ENCODE results near the gene TSEN2.

Gene TSEN2

DNA sequence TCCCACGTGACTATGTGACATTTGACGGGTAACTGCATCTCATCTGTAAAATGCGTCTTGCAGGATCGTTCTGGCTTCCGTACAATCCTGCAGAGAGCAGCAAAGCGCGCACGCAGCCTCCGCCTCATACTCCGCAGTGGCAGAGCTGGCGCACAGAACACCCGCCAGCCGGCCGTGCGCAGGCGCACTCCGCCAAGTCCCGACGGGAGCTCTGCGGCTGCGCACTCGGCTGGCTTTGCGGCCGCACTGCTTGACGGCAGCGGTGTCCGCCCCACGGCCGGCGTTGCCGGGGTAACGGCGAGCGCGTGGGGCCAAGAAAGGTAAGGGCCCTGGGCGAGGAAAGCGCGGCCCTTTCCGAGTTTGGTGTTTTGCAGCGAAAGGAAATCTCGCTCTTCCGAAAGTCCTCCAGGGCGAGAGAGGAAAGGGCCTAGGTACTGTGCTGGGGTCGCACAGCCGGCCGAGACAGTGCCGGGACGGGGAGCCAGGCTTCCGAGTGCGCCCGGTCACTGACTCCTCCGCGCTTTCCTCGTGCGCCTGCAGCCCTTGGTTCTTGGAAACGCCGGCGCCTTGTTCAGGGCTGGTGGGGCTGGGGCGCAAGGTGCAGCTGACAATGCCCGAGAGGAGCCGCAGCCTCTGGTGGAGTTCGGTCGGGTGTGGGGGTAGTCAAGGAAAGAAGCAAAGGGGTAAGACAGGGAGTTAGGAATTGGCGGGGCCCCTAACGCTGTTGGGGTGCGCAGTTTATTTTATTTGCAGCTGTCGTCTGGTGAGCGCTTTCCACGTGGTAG lies at the start of gene TSEN2:
TSS of gene TSEN2 (plus strand) at position 283 of the 785 bp plus-strand sequence. CDS start 5,321 bp downstream, outside the sequence.
- peaks cover 22% of the 10 kb centered on the region for H3K4me1 Mint-ChIP-seq (ENCODE audit: low read depth)
- no peaks in the 10 kb centered on the region for H3K9me3 Mint-ChIP-seq
- peak within 1 kb of the TSS; percentile 91 for H3K27ac Mint-ChIP-seq

DNA sequence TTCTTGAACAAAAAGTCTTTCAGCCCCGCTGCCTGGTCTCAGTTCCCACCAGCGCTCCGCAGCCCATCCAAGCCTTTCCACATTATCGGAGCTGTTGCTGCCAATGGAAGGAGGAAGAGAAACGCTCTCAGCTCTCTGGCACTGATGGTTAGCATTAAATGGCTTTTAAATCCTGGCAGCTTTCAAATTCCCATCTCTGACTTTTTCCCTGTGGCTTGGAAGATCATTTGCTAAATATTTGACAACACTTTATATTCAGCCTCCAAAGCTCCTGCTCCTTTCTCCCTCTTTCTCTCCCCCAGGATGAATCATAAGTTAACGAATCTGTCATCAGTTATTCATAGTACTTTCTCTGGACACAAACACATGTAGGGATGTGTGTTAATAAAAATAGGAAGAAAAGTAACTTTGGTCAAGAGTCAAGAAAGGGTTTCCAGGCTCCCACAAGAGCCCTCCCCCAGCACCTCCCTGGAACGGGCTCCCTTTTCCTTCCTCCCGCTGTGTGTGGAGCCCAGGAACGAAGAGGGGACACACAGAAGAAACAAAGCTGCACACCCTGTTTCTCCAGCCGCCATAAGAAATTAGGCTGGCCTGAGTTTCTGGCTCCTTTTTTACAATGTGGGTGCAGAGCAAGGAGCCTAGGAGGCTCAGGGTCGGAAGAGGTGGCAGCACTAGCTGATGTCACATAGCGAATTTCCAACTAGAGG lies 47.6 kb upstream of the TSEN2 start:
- Mint-ChIP-seq H3K4me1 (ENCODE audit: low read depth) (no peaks in the 10 kb centered on the region), H3K27me3 (ENCODE audit: low read depth) (peaks cover 14% of the 10 kb centered on the region), H3K27ac (no peak overlapping the region), H3K4me3 (no peak overlapping the region), H3K36me3 (ENCODE audit: low read depth) (no peaks in the 10 kb centered on the region), H3K9me3 (no peaks in the 10 kb centered on the region)

More for the DNA sequence above, at the start of gene TSEN2:
- no peaks in the 10 kb centered on the region for H3K27me3 Mint-ChIP-seq (ENCODE audit: low read depth)
- H3K4me3 Mint-ChIP-seq: peak within 1 kb of the TSS; percentile 95
- H3K36me3 Mint-ChIP-seq (ENCODE audit: low read depth): no peaks in the 10 kb centered on the region

DNA sequence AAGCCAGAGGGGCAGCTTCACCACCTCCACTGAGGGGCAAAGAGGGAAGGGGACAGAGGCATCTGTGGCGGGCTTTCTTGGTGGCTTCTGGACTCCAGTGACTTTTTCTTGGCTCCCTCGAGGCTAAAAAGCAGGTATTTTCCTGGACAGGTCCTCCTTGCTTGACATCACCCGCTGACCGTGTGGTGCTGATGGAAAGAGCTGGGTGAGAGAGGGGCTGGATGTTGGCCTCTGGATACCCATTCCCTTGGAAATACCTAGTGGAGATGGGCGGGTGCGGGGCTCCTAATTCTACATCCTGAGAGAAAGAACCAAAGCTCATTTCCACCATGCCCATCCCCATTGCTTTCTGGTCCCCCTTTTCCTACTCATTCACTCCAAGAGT lies 47.1 kb upstream of the TSEN2 start:
- Mint-ChIP-seq H3K27me3 (ENCODE audit: low read depth) (peaks cover 14% of the 10 kb centered on the region), H3K36me3 (ENCODE audit: low read depth) (no peaks in the 10 kb centered on the region), H3K4me1 (ENCODE audit: low read depth) (no peaks in the 10 kb centered on the region), H3K27ac (no peak overlapping the region), H3K9me3 (no peaks in the 10 kb centered on the region), H3K4me3 (no peak overlapping the region)

DNA sequence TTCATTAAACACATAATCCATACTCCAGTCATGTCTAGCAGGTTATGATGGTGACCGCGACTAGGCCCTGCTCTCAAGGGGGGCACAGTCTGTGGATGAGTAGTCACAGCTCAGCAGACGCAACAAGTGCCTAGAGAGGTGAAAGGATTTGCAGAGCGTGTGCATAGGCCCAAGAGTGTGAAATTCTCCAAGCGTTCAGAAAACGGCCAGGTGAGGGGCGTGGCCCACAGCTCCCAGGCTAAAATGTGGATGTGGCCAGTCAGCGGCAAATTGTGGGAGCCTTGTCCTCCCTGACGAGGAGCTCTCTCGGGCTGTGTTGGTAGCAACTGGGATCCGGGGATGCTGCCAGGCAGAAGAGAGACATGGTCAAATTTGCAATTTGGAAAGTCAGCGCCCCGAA lies 46.4 kb upstream of the TSEN2 start:
- H3K4me3 Mint-ChIP-seq: no peak overlapping the region
- H3K9me3 Mint-ChIP-seq: no peaks in the 10 kb centered on the region
- H3K27me3 Mint-ChIP-seq (ENCODE audit: low read depth): peaks cover 13% of the 10 kb centered on the region
- no peaks in the 10 kb centered on the region for H3K36me3 Mint-ChIP-seq (ENCODE audit: low read depth)
- no peak overlapping the region for H3K27ac Mint-ChIP-seq
- H3K4me1 Mint-ChIP-seq (ENCODE audit: low read depth): no peaks in the 10 kb centered on the region

DNA sequence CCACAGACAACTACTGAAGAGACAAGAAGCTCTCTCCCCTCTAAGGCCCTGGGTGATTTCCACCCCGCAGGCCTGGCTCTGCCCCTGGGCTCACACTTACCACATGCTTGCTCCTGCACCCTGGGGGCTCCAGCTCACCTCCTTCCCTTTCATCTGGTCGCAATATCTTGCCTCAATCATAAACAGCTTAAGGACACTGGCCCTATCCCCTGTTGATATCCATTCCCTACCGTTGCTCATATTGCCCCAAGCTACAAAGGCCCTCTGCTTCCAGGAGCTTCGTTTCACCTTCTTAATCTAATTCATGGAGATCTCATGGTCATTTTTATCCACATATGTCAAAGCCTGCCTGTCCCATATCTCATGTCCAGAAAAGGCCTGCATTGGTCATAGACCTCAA lies 46.0 kb upstream of the TSEN2 start:
- no peak overlapping the region for H3K27ac Mint-ChIP-seq
- peaks cover 10% of the 10 kb centered on the region for H3K27me3 Mint-ChIP-seq (ENCODE audit: low read depth)
- no peaks in the 10 kb centered on the region for H3K9me3 Mint-ChIP-seq
- no peaks in the 10 kb centered on the region for H3K36me3 Mint-ChIP-seq (ENCODE audit: low read depth)
- no peaks in the 10 kb centered on the region for H3K4me1 Mint-ChIP-seq (ENCODE audit: low read depth)
- H3K4me3 Mint-ChIP-seq: no peak overlapping the region

DNA sequence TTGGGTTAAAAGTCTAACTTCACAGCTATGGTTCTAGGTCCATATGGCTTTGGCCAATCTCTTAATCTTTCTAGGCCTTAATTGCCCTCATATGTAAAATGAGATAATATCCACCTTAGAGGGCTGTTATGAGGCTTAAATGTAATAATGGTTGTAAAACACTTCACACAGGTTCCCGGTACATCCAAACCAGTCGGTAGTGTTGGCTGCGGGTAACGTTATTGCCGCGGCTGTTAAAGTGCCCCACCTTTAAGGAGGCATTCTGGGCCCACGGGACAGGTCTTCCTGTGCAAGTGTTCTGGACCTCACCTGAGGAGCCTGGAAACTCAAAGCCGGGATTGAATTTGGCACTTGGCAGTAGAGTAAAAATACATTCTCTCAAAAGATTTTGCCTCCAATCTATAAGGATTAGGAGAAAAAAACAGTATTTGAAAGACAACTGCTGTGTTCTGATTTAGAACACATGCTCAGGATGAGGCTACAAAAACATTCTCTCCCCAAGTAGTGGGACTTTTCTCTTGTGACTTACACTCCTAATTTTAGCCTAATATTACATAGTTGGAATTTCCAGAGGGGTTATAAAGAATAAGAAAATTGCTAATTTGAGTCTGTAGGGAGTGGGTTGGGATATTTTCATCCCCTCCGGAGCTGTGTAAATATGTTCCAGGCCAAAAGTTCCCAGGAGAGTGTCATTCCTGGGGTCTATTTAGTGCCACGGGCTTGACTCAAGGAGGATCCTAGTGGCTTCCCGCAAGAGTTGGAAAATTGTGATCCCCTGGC lies 44.9 kb upstream of the TSEN2 start:
- no peak overlapping the region for H3K27ac Mint-ChIP-seq
- no peak overlapping the region for H3K4me3 Mint-ChIP-seq
- H3K27me3 Mint-ChIP-seq (ENCODE audit: low read depth): peaks cover 10% of the 10 kb centered on the region
- no peaks in the 10 kb centered on the region for H3K36me3 Mint-ChIP-seq (ENCODE audit: low read depth)
- no peaks in the 10 kb centered on the region for H3K4me1 Mint-ChIP-seq (ENCODE audit: low read depth)
- no peaks in the 10 kb centered on the region for H3K9me3 Mint-ChIP-seq

DNA sequence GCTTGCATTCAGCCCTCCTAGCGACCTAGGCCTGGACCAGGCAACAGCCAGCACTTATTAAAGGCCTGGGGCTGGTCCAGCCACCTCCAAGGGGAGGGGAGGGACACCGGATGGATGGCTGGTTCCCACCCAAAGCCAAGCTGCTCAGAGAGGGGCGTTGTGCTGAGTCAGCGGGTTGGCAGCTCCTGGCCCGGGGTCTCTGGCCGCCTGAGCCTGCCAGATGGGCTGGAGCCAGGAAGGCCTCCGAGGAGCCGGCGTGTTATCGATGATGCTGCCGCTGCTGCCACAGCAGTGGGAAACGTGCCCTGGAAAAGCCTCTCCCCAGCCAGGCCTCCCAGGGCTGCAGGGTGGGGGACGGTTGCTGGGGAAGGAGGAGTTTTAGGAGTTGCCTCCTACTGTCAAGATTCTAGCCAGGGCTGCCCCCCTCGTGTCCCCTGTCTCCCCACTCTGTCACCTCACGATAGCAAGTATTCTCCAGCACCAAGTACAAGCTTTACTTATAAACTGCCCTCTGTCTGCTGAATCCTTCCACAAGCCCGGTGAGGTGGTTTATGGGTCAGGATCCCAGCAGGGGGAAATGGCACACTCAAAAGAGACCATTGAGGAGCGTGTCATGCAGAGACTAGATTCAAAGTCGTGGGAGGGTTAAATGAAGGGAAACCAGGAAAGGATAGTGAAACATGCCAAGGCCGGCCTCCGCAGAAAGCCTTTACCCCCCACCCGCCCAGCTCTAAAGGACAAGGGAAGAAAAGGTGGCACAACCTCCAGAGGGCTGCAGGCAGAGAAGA lies 43.2 kb upstream of the TSEN2 start:
- Mint-ChIP-seq H3K36me3 (ENCODE audit: low read depth) (no peaks in the 10 kb centered on the region), H3K4me1 (ENCODE audit: low read depth) (no peaks in the 10 kb centered on the region), H3K4me3 (no peak overlapping the region), H3K27me3 (ENCODE audit: low read depth) (no peaks in the 10 kb centered on the region), H3K27ac (no peak overlapping the region), H3K9me3 (no peaks in the 10 kb centered on the region)

DNA sequence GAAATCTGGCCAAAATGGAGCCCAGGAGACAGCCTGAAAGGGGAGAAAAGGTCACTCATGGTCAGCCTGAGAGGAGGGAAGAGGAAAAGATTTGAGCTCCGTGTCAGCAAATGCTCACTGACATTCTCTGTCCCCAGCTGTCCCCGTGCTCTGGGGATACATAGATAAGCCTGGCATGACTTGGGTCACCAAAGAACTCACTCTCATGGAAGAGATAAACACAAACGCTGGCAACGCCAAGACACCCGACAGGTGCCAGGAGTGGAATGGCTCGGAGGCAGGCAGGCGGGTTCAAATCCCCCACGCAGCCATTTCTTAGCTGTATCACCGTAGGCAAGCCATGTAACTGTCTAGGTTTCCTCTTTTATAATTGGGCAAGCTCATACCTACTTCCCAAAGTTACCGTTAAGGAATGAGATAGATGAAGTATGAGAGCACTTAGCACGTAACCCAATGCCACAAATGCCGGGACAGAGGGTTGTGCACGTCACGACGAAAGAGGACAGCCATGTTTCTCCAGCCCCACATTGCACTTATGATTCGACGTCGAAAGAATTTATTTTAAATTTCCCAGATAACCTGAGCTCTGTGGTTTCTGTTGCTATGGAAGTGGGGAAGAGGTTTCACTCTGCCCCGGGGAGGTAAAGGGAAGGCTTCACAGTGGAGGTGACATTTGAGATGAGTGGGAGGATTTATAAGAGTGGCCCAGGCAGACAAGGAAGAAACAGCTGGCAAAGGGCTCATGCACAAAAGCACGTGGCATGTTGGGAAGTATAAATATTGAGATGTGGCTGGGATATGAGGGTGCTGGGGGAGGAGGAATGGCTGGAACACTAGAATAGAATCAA lies 41.4 kb upstream of the TSEN2 start:
- Mint-ChIP-seq H3K36me3 (ENCODE audit: low read depth) (no peaks in the 10 kb centered on the region), H3K4me3 (no peak overlapping the region), H3K27ac (no peak overlapping the region)

DNA sequence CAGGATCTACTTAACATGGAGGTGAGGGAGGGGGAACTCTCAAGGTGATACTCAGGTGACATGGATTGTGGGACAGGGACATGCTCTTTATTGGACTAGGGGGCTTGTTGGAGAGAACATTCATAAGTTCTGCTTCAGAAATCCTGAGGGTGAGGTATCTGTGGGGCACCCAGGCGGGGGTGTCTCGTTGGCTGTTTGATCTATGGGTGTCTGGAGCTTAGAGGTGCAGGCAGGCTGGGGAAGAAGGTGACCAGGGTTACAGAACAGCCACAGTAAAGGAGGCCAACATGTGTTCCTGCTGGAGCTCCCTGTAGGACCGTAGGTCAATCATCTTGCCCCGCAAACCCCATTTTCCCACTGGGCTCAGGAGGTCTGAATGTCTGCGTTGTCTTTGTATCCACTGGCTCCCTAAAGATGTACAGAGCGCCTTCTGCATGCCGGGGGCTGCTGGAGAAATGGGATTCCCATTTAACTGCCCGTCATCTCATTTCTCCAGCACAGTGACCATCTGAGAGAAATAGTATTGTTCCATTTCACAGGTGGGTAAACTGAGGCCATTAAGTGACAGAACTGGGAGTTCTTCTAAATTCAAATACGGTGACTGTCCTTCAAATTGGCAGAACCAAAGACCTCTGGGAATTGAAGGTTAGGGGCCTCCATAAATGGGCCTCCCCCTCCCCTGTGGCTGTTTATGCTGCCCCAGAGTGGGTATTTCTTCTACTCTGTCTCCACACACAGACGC lies 40.3 kb upstream of the TSEN2 start:
- H3K27ac Mint-ChIP-seq: no peak overlapping the region
- H3K27me3 Mint-ChIP-seq (ENCODE audit: low read depth): no peaks in the 10 kb centered on the region
- H3K36me3 Mint-ChIP-seq (ENCODE audit: low read depth): no peaks in the 10 kb centered on the region
- no peaks in the 10 kb centered on the region for H3K9me3 Mint-ChIP-seq
- no peak overlapping the region for H3K4me3 Mint-ChIP-seq
- no peaks in the 10 kb centered on the region for H3K4me1 Mint-ChIP-seq (ENCODE audit: low read depth)

More for the DNA sequence above, 41.4 kb upstream of the TSEN2 start:
- Mint-ChIP-seq H3K27me3 (ENCODE audit: low read depth) (no peaks in the 10 kb centered on the region), H3K4me1 (ENCODE audit: low read depth) (no peaks in the 10 kb centered on the region), H3K9me3 (no peaks in the 10 kb centered on the region)

DNA sequence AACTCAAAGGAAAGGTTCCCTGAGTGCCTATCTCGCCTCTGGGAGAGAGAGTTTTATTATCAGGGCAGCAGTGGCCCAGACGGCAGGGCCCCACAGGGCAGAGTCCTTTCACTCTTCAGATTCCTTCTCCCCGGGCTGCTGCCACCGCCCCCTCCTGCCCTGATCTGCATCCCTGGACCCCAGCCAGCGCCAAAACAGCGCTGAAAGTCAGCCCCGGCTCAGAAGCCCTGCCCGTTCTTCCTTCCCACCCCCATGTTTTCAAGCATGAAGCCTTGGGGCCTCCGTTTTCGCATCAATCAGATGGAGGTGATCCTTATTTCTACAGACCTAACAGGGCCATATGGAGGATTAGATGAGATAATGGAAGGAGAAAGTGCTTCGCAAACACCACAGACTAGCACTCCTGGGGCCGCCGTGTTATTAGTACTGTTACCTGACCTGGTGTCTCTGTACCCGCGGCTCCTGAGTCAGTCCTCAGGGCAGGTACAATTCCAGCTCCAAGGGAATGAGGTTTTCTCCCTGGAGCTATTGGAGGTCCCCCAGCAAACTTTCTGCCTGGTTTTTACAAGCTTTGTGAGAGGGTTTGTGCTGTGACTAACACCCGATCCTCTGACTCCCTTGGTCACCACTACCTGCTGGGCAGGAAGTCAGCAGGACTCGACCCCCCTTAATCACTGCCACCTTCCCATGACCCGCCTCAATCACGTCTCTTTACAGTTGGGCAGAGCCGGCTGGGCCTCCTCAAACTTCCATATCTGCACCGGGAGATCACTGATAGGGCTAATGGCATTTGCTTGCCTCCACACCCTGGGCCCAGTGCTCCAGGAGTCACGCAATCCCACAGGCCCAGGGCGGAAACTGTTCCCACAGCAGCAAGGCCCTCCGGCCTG lies 39.5 kb upstream of the TSEN2 start:
- no peak overlapping the region for H3K27ac Mint-ChIP-seq

DNA sequence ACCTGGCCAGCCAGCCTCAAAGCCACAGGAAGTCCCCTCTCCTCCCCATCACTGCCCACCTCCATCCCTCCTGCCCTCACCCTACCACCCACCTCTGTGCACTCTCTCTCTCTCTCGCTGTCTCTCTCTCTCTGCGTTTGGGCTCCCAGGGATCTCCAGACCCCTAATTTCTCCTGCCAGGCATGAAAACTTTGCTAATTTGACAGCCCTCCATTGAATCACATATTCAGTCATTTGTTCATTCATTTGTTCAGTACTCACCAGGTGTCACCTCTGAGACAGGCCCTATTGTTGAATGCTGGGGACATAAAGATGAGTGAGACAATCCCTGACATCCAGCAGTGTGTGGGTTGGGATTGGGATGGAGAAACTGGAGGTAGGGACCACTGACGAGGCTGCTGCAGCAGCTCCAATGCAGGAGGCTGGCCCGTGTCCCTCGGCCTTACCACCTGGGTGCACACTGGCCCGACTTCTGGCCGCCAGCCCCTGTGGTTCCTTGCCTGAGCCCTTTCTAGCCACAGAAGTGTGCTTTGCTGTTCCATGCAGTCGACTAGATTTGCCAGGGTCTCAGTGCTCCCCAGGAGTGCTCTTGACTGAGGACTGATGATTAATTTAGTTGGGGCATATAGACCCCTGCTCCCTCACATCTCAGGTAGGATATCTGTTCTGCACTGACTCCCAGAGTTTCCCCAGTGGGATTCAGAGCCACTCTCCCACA lies 38.6 kb upstream of the TSEN2 start:
- Mint-ChIP-seq H3K9me3 (no peaks in the 10 kb centered on the region), H3K4me3 (no peak overlapping the region), H3K27me3 (ENCODE audit: low read depth) (no peaks in the 10 kb centered on the region), H3K36me3 (ENCODE audit: low read depth) (no peaks in the 10 kb centered on the region), H3K27ac (no peak overlapping the region), H3K4me1 (ENCODE audit: low read depth) (no peaks in the 10 kb centered on the region)

More for the DNA sequence above, 39.5 kb upstream of the TSEN2 start:
- Mint-ChIP-seq H3K27me3 (ENCODE audit: low read depth) (no peaks in the 10 kb centered on the region), H3K36me3 (ENCODE audit: low read depth) (no peaks in the 10 kb centered on the region), H3K9me3 (no peaks in the 10 kb centered on the region), H3K4me3 (no peak overlapping the region), H3K4me1 (ENCODE audit: low read depth) (no peaks in the 10 kb centered on the region)

DNA sequence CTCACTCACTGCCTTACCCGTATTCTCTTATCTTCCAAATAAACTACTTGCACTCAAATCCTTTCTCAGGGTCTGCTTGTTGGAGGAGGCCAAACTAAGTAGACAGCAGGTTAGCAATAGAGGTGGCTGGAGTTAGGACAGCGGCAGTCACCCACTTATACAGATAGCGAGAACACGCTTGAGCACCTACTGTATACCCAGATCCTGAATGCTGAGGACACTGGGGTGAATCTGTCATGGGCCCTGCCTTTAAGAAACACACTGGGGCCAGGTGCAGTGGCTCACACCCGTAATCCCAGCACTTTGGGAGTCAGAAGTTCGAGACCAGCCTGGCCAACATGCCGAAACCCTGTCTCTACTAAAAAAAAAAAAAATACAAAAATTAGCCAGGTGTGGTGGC lies 38.0 kb upstream of the TSEN2 start:
- H3K4me1 Mint-ChIP-seq (ENCODE audit: low read depth): no peaks in the 10 kb centered on the region
- H3K27me3 Mint-ChIP-seq (ENCODE audit: low read depth): no peaks in the 10 kb centered on the region
- no peak overlapping the region for H3K27ac Mint-ChIP-seq
- no peaks in the 10 kb centered on the region for H3K9me3 Mint-ChIP-seq
- no peak overlapping the region for H3K4me3 Mint-ChIP-seq
- no peaks in the 10 kb centered on the region for H3K36me3 Mint-ChIP-seq (ENCODE audit: low read depth)

Data from T-helper 1 cell treated with Interleukin-12 subunit alpha and Interleukin-12 subunit beta and Interleukin-4 antibody, amounts not matched to agents 30 μg/mL and 1 μg/mL, for 36 hours (primary cell).